ENCODE data around the gene LCE2B.
"Not testable (repeated sequence)": the region's sequence is repeated elsewhere in the genome, so short reads cannot be mapped to it uniquely, and the experiment has no call there.

LCE2B gene

GRCh38 chr1:152657677-152658076 lies 28.2 kb upstream of the LCE2B start:
- no peak for DNase-seq (ENCODE audit: low read depth)
- TF ChIP-seq CTCF (IDR thresholded peaks at IDR 0.05; ENCODE audit: low read depth, low read length, missing control alignments): no peak

GRCh38 chr1:152658649-152659048 lies 27.3 kb upstream of the LCE2B start:
- no peak for TF ChIP-seq CTCF (IDR thresholded peaks at IDR 0.05; ENCODE audit: low read depth, low read length, missing control alignments)
- DNase-seq (ENCODE audit: low read depth): no peak
- H3K4me3 ChIP-seq (ENCODE audit: low read depth, low read length): no peak overlapping the region

More at GRCh38 chr1:152657677-152658076, 28.2 kb upstream of the LCE2B start:
- H3K4me3 ChIP-seq (ENCODE audit: low read depth, low read length): no peak overlapping the region

- DNase-seq (ENCODE audit: low read depth): no peak
- TF ChIP-seq CTCF (IDR thresholded peaks at IDR 0.05; ENCODE audit: low read depth, low read length, missing control alignments): no peak
- H3K4me3 ChIP-seq (ENCODE audit: low read depth, low read length): no peak within 1 kb of the TSS
Observed at GRCh38 chr1:152663098-152663497, 22.8 kb upstream of the LCE2B start, which contains the start of gene LCE2D. LCE2D (plus strand) TSS chr1:152663380; CDS start chr1:152664106, 726 bp downstream.

GRCh38 chr1:152666171-152666570 lies 19.8 kb upstream of the LCE2B start:
- not testable (repeated sequence) for DNase-seq (ENCODE audit: low read depth); H3K4me3 ChIP-seq (ENCODE audit: low read depth, low read length)

GRCh38 chr1:152667648-152668047 lies 18.3 kb upstream of the LCE2B start:
- TF ChIP-seq CTCF (IDR thresholded peaks at IDR 0.05; ENCODE audit: low read depth, low read length, missing control alignments): no peak
- DNase-seq (ENCODE audit: low read depth): no peak
- no peak overlapping the region for H3K4me3 ChIP-seq (ENCODE audit: low read depth, low read length)

GRCh38 chr1:152673016-152673415 lies 12.9 kb upstream of the LCE2B start:
- DNase-seq (ENCODE audit: low read depth): no peak
- TF ChIP-seq CTCF (IDR thresholded peaks at IDR 0.05; ENCODE audit: low read depth, low read length, missing control alignments): no peak
- no peak overlapping the region for H3K4me3 ChIP-seq (ENCODE audit: low read depth, low read length)

DNA sequence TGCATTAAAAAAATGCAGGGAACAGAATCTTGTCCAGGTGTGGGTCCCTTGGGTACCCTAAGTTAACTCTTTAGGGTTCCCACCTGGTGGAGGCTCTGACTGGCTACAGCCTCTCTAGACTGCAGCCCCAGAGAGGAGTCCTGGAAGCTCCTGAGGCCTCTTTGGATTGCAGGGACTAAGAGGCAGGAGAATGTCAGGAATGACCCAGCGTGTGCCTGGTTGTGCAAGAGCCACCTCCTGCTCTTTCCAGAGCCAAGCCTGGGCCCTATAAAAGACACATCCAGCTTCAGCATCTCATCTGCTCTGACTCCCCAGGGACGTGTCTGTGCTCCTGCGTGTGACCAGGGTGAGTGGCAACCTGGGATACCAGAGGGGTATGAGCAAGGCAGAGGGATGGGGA lies 10.9 kb upstream of the LCE2B start, which contains the start of gene LCE2C:
Gene LCE2C, plus strand, starts transcription at position 297 of the 400 bp plus-strand sequence. CDS start 737 bp downstream, outside the sequence.
- H3K4me3 ChIP-seq (ENCODE audit: low read depth, low read length); DNase-seq (ENCODE audit: low read depth): not testable (repeated sequence)

GRCh38 chr1:152679459-152679858 lies 6.5 kb upstream of the LCE2B start:
- no peak for DNase-seq (ENCODE audit: low read depth)
- no peak for TF ChIP-seq CTCF (IDR thresholded peaks at IDR 0.05; ENCODE audit: low read depth, low read length, missing control alignments)
- H3K4me3 ChIP-seq (ENCODE audit: low read depth, low read length): no peak overlapping the region

All from GM12864 (cell line).